Measurements from ENCODE around the gene PRCP.

The PRCP gene

GRCh38 chr11:82826526-82826925, 73.7 kb downstream of the PRCP start:
- no peak for DNase-seq (ENCODE audit: low read depth)

GRCh38 chr11:82823647-82824619, 76.3 kb downstream of the PRCP start:
- no peak for DNase-seq (ENCODE audit: low read depth)

GRCh38 chr11:82818409-82819043, 81.7 kb downstream of the PRCP start:
- DNase-seq (ENCODE audit: low read depth) = no peak

GRCh38 chr11:82815406-82815805, 84.8 kb downstream of the PRCP start:
- no peak for DNase-seq (ENCODE audit: low read depth)

GRCh38 chr11:82814379-82814778, 85.9 kb downstream of the PRCP start:
- DNase-seq (ENCODE audit: low read depth) = no peak

- DNase-seq (ENCODE audit: low read depth) = no peak
Observed at GRCh38 chr11:82811369-82811768, 88.9 kb downstream of the PRCP start.

- no peak for DNase-seq (ENCODE audit: low read depth)
Observed at GRCh38 chr11:82810738-82811137, 89.5 kb downstream of the PRCP start.

- no peak for DNase-seq (ENCODE audit: low read depth)
Observed at GRCh38 chr11:82810326-82810725, 89.9 kb downstream of the PRCP start.

- DNase-seq (ENCODE audit: low read depth) = no peak
Observed at GRCh38 chr11:82807646-82808045, 92.6 kb downstream of the PRCP start.

- no peak for DNase-seq (ENCODE audit: low read depth)
Observed at GRCh38 chr11:82802710-82803109, 97.5 kb downstream of the PRCP start.

- DNase-seq (ENCODE audit: low read depth) = no peak
Observed at GRCh38 chr11:82796998-82797961, 103.0 kb downstream of the PRCP start.

GRCh38 chr11:82794490-82794889, 105.7 kb downstream of the PRCP start:
- DNase-seq (ENCODE audit: low read depth) = no peak

- DNase-seq (ENCODE audit: low read depth) = no peak
Observed at GRCh38 chr11:82792822-82793569, 107.2 kb downstream of the PRCP start.

GRCh38 chr11:82792319-82792718, 107.9 kb downstream of the PRCP start:
- DNase-seq (ENCODE audit: low read depth) = no peak

GRCh38 chr11:82791779-82792178, 108.5 kb downstream of the PRCP start:
- no peak for DNase-seq (ENCODE audit: low read depth)

- DNase-seq (ENCODE audit: low read depth) = no peak
Observed at GRCh38 chr11:82790723-82791484, 109.3 kb downstream of the PRCP start.

- DNase-seq (ENCODE audit: low read depth) = no peak
Observed at GRCh38 chr11:82787981-82788380, 112.2 kb downstream of the PRCP start.

GRCh38 chr11:82786836-82787235, 113.4 kb downstream of the PRCP start:
- DNase-seq (ENCODE audit: low read depth) = no peak

- DNase-seq (ENCODE audit: low read depth) = no peak
Observed at GRCh38 chr11:82786001-82786400, 114.2 kb downstream of the PRCP start.

- DNase-seq (ENCODE audit: low read depth) = no peak
Observed at GRCh38 chr11:82782825-82783374, 117.3 kb downstream of the PRCP start.
